AG08396 (cell line): ENCODE data around the gene KRT71.

Experiments
- DNase-seq: peaks from one replicate; pipeline ENCODE4 v3.0.0; 2012; ENCODE audit warnings: low spot score, mixed read lengths

KRT71 gene

DNA sequence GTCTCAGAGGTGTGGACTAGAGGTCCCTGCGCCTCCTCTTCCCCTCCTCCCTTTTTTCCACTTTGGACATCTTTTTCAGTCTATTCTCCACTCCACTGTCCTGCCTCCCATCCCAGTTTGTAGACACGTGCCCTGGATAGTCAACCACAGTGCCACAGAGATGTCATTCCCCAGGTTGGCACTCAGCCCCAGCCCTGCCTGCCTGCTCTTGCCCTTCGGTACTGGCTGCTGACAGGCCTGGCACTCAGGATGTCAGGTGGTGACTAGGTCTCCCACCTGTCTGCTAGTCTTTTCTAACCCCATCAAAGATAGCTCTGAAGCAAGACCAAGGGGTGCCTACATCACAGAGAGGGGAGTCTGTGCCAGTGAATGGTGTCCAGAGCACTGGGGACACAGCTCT lies 15.8 kb downstream of the KRT71 start:
- DNase-seq, result no peak

GRCh38 chr12:52535574-52535973 lies 17.4 kb downstream of the KRT71 start:
- DNase-seq, result no peak

DNA sequence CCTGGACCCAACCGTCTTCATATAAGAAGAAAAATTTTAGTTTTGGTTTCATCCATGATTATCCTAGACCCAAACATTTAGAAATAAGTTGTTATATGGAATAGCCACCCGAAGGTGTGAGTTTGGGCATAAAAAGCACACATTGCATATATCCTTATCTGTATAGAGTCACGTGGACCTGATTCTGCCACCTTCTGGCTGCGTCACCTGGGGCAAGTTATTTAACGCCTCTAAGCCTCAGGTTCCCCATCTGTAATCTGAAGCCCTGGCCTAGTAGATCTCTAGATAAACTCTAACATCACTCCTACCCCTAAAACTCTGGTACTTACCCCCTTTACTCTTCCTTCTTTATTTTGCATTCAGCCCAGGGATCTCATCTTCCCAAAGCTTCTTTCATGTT lies 18.5 kb downstream of the KRT71 start:
- no peak for DNase-seq

- no peak for DNase-seq
Measured at GRCh38 chr12:52533686-52534470, 19.1 kb downstream of the KRT71 start.

DNA sequence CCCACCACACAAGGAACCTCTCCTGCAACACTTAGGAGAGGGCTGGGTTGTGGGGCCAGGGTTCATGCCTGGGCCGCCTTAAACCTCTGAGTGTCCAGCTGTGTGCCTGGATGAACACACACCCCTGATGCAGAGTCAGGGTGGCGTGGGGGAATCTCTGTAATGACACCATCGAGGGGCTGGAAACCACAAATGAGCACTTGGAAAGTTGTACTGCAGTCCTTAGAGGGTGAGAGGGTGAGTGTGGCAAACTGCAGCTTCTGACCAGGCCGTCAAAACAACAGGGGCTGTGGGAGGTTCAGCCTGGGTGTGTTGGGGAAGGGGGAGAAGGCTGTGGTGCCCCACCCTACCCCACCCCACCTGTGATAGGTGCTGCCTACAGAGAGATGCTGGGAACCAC lies 20.3 kb downstream of the KRT71 start:
- DNase-seq, result no peak

GRCh38 chr12:52531566-52532300 lies 21.2 kb downstream of the KRT71 start:
- no peak for DNase-seq

GRCh38 chr12:52530905-52531304 lies 22.0 kb downstream of the KRT71 start:
- no peak for DNase-seq

GRCh38 chr12:52530366-52530765 lies 22.6 kb downstream of the KRT71 start:
- DNase-seq, result no peak

GRCh38 chr12:52529846-52530245 lies 23.1 kb downstream of the KRT71 start:
- DNase-seq, result no peak

DNA sequence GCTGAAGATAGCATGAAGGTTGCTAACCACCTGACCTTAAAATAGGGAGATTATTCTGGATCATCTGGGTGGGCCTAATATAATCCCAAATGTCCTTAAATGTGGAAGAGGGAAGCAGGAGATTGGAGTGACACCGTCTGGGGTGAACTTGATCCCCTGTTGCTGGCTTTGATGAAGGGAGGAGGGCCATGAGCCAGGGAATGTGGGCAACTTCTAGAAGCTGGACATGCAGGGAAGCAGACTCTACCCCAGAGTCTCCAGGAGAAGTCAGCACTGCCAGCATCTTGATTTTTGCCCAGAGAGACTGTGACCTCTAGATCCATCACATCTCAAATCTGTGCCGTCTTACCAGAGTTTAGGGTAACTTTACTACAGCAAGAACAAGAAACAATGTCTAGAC lies 23.5 kb downstream of the KRT71 start:
- DNase-seq, result no peak

- no peak for DNase-seq
Measured at GRCh38 chr12:52528641-52529143, 24.3 kb downstream of the KRT71 start.

GRCh38 chr12:52527121-52527800 lies 25.7 kb downstream of the KRT71 start:
- no peak for DNase-seq

- no peak for DNase-seq
Measured at GRCh38 chr12:52526511-52526951, 26.4 kb downstream of the KRT71 start.

- DNase-seq, result no peak
Measured at GRCh38 chr12:52525661-52526499, 27.1 kb downstream of the KRT71 start.

DNA sequence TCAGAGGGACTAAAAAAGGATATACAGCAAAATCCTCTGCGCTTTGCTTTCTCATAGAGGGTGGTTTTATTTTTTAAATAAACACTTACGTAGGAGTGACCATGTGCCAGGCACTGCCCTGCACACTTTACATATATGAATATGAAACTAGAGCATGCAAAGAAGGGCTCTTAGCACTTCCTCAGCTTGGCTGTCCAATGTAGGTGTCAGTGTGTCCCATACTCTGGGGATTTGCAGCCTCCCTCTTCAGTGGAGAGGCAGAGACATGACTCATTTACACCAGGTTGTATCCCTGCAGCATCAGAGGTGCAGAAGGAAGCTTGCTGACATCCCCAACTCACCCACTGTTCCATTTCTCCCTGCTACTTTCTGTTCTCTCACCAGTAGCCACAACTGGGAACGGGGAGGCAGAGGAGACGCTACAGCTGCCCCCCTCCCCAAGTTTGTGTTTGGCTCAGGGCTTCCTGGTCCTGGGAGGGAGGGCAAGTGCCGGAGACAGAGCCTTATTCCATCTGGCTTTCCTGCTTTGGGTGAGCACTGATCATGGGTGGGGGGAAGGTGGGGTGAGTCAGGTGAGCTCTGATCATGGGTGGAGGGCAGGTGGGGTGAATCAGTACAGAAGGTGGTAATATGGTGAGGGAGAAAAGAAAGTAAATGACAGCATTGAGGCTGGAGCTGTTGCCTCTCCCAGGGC lies 27.9 kb downstream of the KRT71 start:
- DNase-seq, result no peak

DNA sequence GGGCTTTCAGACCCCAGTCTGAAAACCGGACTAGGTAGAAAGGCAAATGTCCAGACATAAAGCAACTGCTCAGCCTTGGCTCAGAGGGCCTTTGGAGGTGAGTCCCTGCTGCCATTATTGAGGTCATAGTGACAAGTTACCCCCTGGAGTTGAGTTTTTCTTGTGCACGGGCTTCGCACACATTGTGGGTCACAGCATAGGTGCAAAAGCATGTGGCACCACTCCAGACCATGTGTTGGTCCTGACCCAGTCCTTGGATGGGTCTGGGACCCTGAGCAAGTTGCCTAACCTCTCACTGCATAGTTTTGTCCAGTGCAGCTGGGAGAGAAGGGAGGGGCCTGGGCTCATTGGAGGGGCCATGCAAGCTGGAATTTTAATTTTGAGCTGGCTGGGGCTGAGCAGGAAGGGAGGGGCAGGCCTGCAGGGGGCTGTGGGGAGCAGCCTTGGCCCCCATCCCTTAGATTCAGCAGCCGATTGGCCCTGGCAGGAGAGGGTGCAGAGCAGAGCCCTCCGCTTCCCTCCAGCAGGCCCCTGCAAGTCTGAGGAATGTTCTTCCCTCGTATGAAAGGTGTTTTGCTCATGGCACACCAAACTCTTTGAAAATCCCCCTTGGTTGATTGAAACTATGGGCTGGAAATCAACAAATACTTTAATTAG lies 28.6 kb downstream of the KRT71 start:
- DNase-seq, result no peak

GRCh38 chr12:52523824-52524223 lies 29.1 kb downstream of the KRT71 start:
- DNase-seq, result no peak

- no peak for DNase-seq
Measured at GRCh38 chr12:52522346-52523011, 30.5 kb downstream of the KRT71 start.

DNA sequence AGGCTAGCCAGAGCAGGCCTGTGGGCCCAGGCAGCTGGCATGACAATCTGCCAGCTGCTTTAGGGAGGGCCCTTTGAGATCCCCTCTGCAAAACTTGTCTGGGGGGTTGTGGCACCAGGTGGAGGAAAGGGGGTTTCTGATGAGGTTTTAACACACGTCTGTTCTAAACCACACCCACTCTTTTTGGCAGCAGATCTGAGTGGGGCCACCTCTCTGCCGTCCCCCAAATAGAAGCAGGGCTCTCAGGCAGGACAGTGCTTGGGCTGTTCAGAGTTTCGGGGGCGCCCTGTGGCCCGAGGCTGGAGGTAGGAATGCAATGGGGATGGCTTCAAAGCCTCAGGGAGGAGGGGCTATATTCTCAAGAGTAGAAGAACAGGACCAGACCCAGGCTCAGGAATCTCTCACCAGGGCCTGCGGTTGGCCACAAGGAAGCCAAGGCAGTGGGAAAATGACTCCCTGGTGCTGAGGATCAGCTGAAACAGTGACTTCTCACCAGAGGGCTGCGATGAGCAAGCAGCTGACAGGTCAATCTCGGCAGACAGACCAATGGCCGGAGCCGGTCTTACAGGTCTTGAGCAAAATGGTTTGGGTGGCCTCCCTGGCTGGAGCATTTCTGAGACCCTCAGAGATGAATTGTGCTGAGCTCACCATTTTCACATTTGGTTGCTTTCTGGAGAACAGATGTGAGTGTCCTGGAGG lies 31.2 kb downstream of the KRT71 start:
- DNase-seq, result no peak
